Osteocyte (in vitro differentiated cells): ENCODE data around the gene POTEJ. TPM values are rescaled to one million over a fixed set of nuclear protein-coding genes. Genes with fewer than 3 reads are reported as not detected.
"Not testable (repeated sequence)": the region's sequence is repeated elsewhere in the genome, so short reads cannot be mapped to it uniquely, and the experiment has no call there.

Source experiments
- DNase-seq: peaks from one replicate; pipeline ENCODE4 v3.0.0; 2021; ENCODE audit warnings: mixed read lengths; ENCODE audit not compliant: unreplicated experiment; ENCODE audit errors: extremely low spot score
- H3K27ac Mint-ChIP-seq: one replicate; pipeline ENCODE4 v1.8.0; 2021; ENCODE audit warnings: mild to moderate bottlenecking, mixed read lengths; ENCODE audit not compliant: unreplicated experiment
- H3K27me3 Mint-ChIP-seq: one replicate; pipeline ENCODE4 v1.8.0; 2021; ENCODE audit warnings: mixed read lengths; ENCODE audit not compliant: unreplicated experiment
- H3K36me3 Mint-ChIP-seq: one replicate; pipeline ENCODE4 v1.8.0; 2021; ENCODE audit warnings: mixed read lengths; ENCODE audit not compliant: unreplicated experiment
- H3K4me1 Mint-ChIP-seq: one replicate; pipeline ENCODE4 v1.8.0; 2021; ENCODE audit warnings: mixed read lengths; ENCODE audit not compliant: unreplicated experiment
- H3K4me3 Mint-ChIP-seq: one replicate; pipeline ENCODE4 v1.8.0; 2021; ENCODE audit warnings: mild to moderate bottlenecking, moderate library complexity, mixed read lengths; ENCODE audit not compliant: unreplicated experiment
- H3K9me3 Mint-ChIP-seq: one replicate; pipeline ENCODE4 v1.8.0; 2021; ENCODE audit warnings: mixed read lengths; ENCODE audit not compliant: unreplicated experiment
- long read RNA-seq: library from polyadenylated mRNA; unstranded; transcript quantifications from one replicate; pipeline ENCODE4 v2.0.0, GENCODE V29; 2021
- total RNA-seq: library from RNA; stranded (reverse); gene quantifications from 2 replicates; pipeline ENCODE4 v1.2.1, GENCODE V29; 2021

Gene POTEJ
- not detected in 2 replicates for total RNA-seq
- long read RNA-seq, result 0 reads

DNA sequence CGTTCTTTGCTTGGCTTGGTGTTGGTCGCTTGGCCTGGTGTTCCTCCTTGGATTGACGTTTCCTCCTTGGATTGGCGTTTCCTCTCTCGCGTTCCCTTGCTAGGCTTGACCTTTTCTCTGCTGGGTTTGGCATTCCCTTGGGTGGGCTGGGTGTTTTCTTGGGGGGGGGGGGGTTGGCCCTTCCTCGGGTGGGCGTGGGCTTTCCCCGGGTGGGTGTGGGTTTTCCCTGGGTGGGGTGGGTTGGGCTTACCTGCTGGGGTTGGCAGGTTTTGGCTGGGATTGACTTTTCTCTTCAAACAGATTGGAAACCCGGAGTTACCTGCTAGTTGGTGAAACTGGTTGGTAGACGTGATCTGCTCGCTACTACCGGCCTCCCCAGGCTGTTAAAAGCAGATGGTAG is at the start of gene POTEJ:
Gene POTEJ, plus strand, starts transcription at position 301 of the 400 bp plus-strand sequence. Its CDS starts 93 bp downstream, at position 394.
- not testable (repeated sequence) for DNase-seq, H3K4me3 Mint-ChIP-seq, H3K36me3 Mint-ChIP-seq, H3K4me1 Mint-ChIP-seq, H3K9me3 Mint-ChIP-seq, H3K27me3 Mint-ChIP-seq, H3K27ac Mint-ChIP-seq

DNA sequence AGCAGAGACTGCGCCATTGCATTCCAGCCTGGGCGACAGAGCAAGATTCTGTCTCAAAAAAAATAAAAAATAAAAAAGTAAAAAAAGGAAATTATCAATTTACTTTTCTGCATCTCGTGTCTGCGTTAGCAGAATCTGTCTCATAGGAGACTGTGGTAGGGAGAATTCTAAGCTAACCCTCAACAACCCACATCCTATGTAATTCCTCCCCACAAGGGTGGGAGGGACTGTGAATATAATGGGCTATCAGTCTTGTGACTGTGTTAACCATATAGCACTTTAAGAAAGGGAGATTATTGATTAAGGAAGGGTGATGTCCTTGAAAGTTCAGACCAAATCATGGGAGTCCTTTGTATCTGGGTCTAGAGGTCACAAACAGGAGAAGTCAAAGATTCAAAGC is 45.1 kb upstream of the POTEJ start:
- not testable (repeated sequence) for H3K36me3 Mint-ChIP-seq, H3K4me1 Mint-ChIP-seq

DNA sequence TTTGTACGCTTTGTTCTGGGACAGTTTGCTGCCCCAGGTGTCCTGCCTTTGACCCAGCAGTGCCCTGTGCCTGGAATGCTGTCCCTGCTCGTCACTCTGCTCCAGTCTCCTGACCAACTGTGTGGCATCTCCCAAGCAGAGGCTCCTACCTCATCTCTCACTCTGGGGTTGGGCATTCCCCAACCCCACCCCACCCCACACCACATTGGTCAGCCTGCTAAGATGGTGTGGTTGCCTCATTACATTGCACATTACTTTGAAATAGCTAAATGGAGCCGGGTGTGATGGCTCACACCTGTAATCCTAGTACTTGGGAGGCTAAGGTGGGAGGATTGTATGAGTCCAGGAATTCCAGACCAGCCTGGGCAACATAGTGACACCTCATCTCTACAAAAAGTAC is 39.3 kb upstream of the POTEJ start:
- H3K27me3 Mint-ChIP-seq, H3K9me3 Mint-ChIP-seq, H3K4me1 Mint-ChIP-seq, H3K4me3 Mint-ChIP-seq, DNase-seq, H3K27ac Mint-ChIP-seq, H3K36me3 Mint-ChIP-seq: not testable (repeated sequence)

More for the DNA sequence above, 45.1 kb upstream of the POTEJ start:
- not testable (repeated sequence) for H3K27me3 Mint-ChIP-seq, H3K9me3 Mint-ChIP-seq, H3K27ac Mint-ChIP-seq, DNase-seq, H3K4me3 Mint-ChIP-seq

DNA sequence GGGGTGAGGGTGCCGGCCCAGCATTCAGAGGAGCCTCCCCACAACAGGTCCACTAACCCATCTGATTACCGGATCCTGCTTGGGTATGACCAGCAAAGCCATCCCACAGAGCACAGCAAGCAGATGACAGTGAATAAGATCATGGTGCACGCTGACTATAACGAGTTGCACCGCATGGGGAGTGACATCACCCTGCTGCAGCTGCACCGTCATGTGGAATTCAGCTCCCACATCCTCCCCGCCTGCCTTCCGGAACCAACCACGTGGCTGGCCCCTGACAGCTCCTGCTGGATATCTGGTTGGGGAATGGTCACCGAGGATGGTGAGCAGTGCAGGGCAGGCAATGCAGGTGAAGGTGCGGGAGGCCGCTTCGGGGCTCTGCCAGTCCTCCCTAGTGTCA is 37.0 kb upstream of the POTEJ start:
- not testable (repeated sequence) for H3K27ac Mint-ChIP-seq, H3K4me1 Mint-ChIP-seq, H3K4me3 Mint-ChIP-seq, H3K9me3 Mint-ChIP-seq, DNase-seq, H3K36me3 Mint-ChIP-seq, H3K27me3 Mint-ChIP-seq

DNA sequence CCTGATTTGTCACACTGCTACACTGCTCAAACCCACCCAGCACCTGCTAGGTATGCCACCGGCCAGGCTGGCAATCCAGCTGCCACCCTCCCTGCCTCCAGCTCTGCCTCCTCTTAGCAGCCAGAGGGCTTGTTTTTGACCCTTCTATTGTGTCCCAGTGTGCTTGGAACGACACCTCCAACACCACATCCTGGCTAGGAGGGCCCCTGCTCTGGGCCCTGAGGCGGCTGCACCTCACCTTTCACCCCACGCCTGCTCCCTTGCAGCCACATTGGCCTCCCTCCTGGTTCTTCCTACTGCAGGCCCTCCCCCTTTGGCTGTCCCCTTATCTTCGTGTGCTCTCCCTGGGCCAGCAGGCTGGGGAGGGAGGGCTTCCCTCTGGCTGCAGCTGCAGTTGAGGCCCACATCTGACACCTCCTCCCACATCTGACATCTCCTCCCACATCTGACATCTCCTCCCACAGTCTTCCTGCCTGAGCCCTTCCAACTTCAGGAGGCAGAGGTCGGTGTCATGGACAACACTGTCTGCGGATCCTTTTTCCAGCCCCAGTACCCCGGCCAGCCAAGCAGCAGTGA is 34.9 kb upstream of the POTEJ start:
- not testable (repeated sequence) for H3K9me3 Mint-ChIP-seq, H3K27ac Mint-ChIP-seq, DNase-seq, H3K4me1 Mint-ChIP-seq, H3K27me3 Mint-ChIP-seq, H3K4me3 Mint-ChIP-seq, H3K36me3 Mint-ChIP-seq

DNA sequence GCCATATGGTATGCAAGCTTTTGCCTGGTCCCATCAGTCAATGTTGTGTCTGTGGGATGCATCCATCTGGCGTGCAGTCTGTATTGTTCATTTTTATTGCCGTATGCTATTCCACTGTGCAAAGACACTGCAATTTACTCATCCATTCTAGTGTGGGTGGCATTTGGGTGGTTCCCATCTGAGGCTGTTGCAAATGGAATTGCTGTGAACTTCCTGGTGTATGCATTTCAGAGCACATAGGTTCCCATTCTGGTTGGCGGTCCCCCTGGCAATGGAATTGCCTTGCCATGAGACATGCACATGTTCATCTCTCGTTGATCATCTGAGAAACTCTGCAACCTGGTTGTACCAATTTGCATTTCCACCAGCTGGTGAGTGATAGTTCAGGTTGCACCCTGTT is 33.7 kb upstream of the POTEJ start:
- H3K27ac Mint-ChIP-seq, H3K4me3 Mint-ChIP-seq, DNase-seq, H3K4me1 Mint-ChIP-seq, H3K36me3 Mint-ChIP-seq, H3K27me3 Mint-ChIP-seq, H3K9me3 Mint-ChIP-seq: not testable (repeated sequence)

DNA sequence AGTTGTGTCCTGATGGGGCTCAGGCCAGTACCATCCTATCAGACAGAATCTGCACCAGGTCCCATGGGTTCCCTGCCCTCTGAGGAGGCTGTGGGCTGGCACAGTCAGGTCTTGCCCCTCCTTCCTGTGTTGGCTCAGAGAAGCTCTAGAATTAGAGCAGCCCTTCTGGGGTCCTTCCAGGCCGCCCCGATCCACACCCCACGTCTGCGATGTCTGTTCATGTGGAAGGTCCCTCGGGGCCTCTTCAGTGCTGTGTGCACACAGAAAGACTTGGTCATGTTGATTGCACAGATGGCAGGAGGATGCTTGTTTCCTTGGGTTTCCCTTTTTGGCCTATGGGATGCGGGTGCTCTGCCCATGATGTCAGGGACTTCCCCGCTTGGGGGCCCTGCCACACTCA is 32.1 kb upstream of the POTEJ start:
- not testable (repeated sequence) for H3K4me3 Mint-ChIP-seq, H3K27ac Mint-ChIP-seq, H3K9me3 Mint-ChIP-seq, H3K4me1 Mint-ChIP-seq, H3K27me3 Mint-ChIP-seq, H3K36me3 Mint-ChIP-seq
- DNase-seq, result peak; percentile 67

DNA sequence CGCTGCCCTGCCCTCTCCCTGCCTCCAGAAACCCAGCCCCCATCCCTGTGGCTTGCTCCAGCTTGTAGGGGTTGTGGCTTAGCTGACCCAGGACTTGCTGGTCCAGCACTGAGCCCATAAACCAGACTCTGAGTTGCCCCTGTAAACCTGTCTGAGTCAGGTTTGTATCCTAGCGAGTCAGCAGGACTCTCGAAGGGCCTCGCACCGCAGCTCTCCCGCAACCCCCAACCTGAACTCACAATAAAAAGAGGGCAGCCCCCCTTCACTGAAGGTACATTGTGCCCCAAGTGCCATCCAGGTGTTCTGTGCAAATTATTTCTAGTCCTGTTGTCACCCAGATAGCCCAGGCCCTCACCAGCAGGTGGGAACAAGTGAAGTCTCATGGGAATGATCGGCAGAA is 29.7 kb upstream of the POTEJ start:
- not testable (repeated sequence) for H3K9me3 Mint-ChIP-seq, H3K4me1 Mint-ChIP-seq, H3K4me3 Mint-ChIP-seq, H3K27me3 Mint-ChIP-seq, H3K36me3 Mint-ChIP-seq, H3K27ac Mint-ChIP-seq
- DNase-seq, result peak; percentile 70

DNA sequence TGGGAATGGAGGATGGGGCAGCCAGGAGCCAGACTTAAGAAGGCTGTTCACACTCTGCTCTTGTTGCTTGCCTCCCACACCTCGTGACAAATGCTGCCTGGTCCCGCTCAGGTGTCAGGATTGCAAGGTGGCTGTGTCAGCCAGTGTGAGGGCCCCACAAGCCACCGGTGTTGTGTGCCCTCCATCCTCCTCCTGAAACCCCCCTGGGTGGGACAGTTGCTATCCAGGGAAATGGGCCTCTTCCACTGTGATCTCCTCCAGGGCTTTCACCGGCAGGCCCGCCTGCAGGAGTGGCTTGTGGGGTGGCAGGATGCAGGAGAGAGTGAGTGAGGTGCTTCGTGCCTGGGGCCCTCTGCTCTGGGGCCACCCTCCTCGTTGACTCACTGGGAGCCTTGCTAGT is 28.3 kb upstream of the POTEJ start:
- H3K27ac Mint-ChIP-seq, H3K9me3 Mint-ChIP-seq, H3K4me1 Mint-ChIP-seq, H3K4me3 Mint-ChIP-seq, H3K27me3 Mint-ChIP-seq, H3K36me3 Mint-ChIP-seq: not testable (repeated sequence)
- peak; percentile 71 for DNase-seq

DNA sequence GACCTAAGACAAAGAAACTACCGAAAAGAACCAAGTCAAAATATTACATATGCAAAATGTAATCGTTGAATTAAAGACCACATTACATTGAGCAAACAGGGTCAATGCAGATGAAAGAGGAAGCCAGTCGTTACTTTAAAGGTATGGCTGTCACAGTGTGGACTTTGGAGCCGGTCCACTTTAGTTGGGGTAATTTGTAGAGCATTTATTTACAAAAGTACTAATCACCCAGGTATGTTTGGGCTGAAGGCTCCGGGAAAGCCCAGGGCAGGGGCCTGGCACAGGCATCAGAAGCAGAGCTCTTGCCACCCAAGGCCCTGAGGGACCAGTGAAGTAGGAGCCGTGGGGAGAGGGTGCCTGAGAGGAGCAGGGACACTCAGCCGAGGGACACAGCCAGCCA is 27.7 kb upstream of the POTEJ start:
- not testable (repeated sequence) for H3K27me3 Mint-ChIP-seq, H3K27ac Mint-ChIP-seq, H3K36me3 Mint-ChIP-seq, H3K4me1 Mint-ChIP-seq, H3K9me3 Mint-ChIP-seq, H3K4me3 Mint-ChIP-seq
- DNase-seq, result peak; percentile 15

DNA sequence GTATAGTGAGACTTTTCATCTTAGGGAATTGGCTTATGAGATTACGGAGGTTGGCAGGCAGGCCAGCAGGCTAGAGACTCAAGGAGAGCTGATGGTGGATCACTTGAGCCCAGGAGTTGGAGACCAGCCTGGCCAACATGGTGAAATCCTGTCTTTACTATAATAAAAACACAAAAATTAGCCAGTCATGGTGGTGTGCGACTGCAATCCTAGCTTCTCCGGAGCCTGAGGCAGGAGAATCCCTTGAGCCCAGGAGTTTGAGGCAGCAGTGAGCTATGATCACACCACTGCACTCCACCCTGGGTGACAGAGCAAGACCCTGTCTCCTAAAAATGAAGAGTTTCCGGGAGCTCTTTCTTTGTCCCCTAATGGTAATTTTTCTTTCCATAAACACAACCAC is 26.5 kb upstream of the POTEJ start:
- not testable (repeated sequence) for H3K27me3 Mint-ChIP-seq, H3K9me3 Mint-ChIP-seq
- DNase-seq, result peak; percentile 21

DNA sequence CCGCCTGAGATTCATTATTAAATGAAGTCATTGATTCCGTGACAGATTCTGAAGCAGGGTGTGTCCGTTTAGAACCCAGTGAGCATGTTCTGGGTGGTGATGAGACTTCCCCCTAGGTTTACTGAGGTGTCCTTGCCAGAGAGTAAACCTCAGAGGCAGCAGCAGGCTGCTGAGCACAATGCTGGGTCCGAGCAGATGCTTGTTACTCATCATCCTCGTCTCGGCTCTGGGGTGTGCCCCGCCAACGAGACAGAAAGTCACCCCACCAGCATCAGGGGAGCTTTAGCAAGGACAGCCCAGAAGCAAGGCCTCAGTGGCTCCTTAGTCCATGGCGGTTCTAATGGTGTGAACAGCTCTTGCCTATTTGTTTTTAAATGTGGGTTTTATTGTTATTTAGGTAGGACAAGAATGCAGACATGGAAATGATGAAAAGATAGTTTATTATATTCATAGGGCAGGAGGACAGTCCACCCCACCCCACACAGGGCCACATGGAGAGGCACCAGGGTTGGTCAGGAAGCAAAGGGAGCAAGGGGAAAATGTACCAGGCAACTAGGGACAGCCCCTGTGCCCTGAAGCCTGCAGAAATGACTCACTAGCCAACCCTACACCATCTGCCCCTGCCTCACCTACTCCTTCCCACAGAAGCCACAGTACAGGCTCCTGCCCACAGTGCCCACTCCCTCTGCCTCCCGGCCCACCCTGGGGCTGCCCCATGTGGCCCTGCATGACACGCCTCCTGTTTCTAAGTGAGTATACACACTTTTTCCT is 22.4 kb upstream of the POTEJ start:
- DNase-seq, result peak; percentile 65
- H3K27me3 Mint-ChIP-seq, H3K9me3 Mint-ChIP-seq, H3K4me1 Mint-ChIP-seq, H3K27ac Mint-ChIP-seq, H3K4me3 Mint-ChIP-seq, H3K36me3 Mint-ChIP-seq: not testable (repeated sequence)

More for the DNA sequence above, 26.5 kb upstream of the POTEJ start:
- not testable (repeated sequence) for H3K36me3 Mint-ChIP-seq, H3K27ac Mint-ChIP-seq, H3K4me1 Mint-ChIP-seq, H3K4me3 Mint-ChIP-seq
